ENCODE measurements around the gene ANKK1. TPM values are rescaled to one million over a fixed set of nuclear protein-coding genes. Genes with fewer than 3 reads are reported as not detected.

The ANKK1 gene
- polyA plus RNA-seq, 3 donors: 0.07 to 0.09 TPM; not detected in 1

GRCh38 chr11:113401718-113402117 is 14.1 kb downstream of the ANKK1 start:
- WGBS (ENCODE audit: insufficient coverage): 0% methylated on average over 2 of the region's 2 CpGs
- no peak for TF ChIP-seq CTCF (IDR thresholded peaks at IDR 0.05)
- H3K27ac ChIP-seq (ENCODE audit: low read depth in 1 of 2, low read length in 2 of 2): no peak overlapping the region
- no peaks in the 10 kb centered on the region for H3K27me3 ChIP-seq (ENCODE audit: control insufficient read depth in 2 of 2, insufficient read depth in 2 of 2, low read length in 2 of 2)
- no peak overlapping the region for H2AFZ ChIP-seq (ENCODE audit: insufficient read depth, low read depth, low read length, poor library complexity, severe bottlenecking)
- Mint-ChIP-seq H3K4me1 (no peaks in the 10 kb centered on the region), H3K36me3 (no peaks in the 10 kb centered on the region), H3K4me3 (no peak overlapping the region), H3K27me3 (ENCODE audit: low read depth in 3 of 3) (peaks cover 0 to 6% (median 5%) of the 10 kb centered on the region in 3 donors), H3K27ac (no peak overlapping the region), H3K9me3 (no peaks in the 10 kb centered on the region)
- no peak for DNase-seq
- H3K4me2 ChIP-seq (replicated peaks; ENCODE audit: extremely low read depth, low read length, poor library complexity, severe bottlenecking): no peak overlapping the region
- H3K9me3 ChIP-seq (replicated peaks in 1 of 2; ENCODE audit: control insufficient read depth in 1 of 2, insufficient read depth in 1 of 2, low read length in 2 of 2): no peaks in the 10 kb centered on the region
- H3K79me2 ChIP-seq (ENCODE audit: insufficient read depth, low read length): no peaks in the 10 kb centered on the region
- H4K20me1 ChIP-seq (ENCODE audit: insufficient read depth, low read length): no peaks in the 10 kb centered on the region
- H3K4me3 ChIP-seq (replicated peaks in 1 of 3; ENCODE audit: low read depth in 2 of 3, low read length in 3 of 3): no peak overlapping the region
- H3K4me1 ChIP-seq (ENCODE audit: control insufficient read depth in 1 of 2, insufficient read depth in 2 of 2, low read length in 2 of 2): no peaks in the 10 kb centered on the region
- H3K9ac ChIP-seq (ENCODE audit: insufficient read depth, low read length, poor library complexity, severe bottlenecking): no peak overlapping the region
- intact Hi-C loops (cut with micrococcal nuclease): no loop called here
- H3K36me3 ChIP-seq (replicated peaks in 1 of 2; ENCODE audit: control insufficient read depth in 1 of 2, insufficient read depth in 2 of 2, low read length in 2 of 2): no peaks in the 10 kb centered on the region

GRCh38 chr11:113404859-113405430 is 17.4 kb downstream of the ANKK1 start:
- Mint-ChIP-seq H3K27ac (no peak overlapping the region), H3K27me3 (ENCODE audit: low read depth in 3 of 3) (peaks cover 0 to 12% (median 6%) of the 10 kb centered on the region in 3 donors), H3K36me3 (no peaks in the 10 kb centered on the region), H3K9me3 (no peaks in the 10 kb centered on the region), H3K4me3 (no peak overlapping the region), H3K4me1 (no peaks in the 10 kb centered on the region)
- Histone ChIP-seq H3K9me3 (replicated peaks in 1 of 2; ENCODE audit: control insufficient read depth in 1 of 2, insufficient read depth in 1 of 2, low read length in 2 of 2) (no peaks in the 10 kb centered on the region), H3K4me3 (replicated peaks in 1 of 3; ENCODE audit: low read depth in 2 of 3, low read length in 3 of 3) (no peak overlapping the region), H3K4me1 (ENCODE audit: control insufficient read depth in 1 of 2, insufficient read depth in 2 of 2, low read length in 2 of 2) (no peaks in the 10 kb centered on the region), H2AFZ (ENCODE audit: insufficient read depth, low read depth, low read length, poor library complexity, severe bottlenecking) (no peak overlapping the region), H3K79me2 (ENCODE audit: insufficient read depth, low read length) (no peaks in the 10 kb centered on the region), H3K27ac (ENCODE audit: low read depth in 1 of 2, low read length in 2 of 2) (no peak overlapping the region), H3K9ac (ENCODE audit: insufficient read depth, low read length, poor library complexity, severe bottlenecking) (no peak overlapping the region), H3K4me2 (replicated peaks; ENCODE audit: extremely low read depth, low read length, poor library complexity, severe bottlenecking) (no peak overlapping the region), H3K36me3 (replicated peaks in 1 of 2; ENCODE audit: control insufficient read depth in 1 of 2, insufficient read depth in 2 of 2, low read length in 2 of 2) (no peaks in the 10 kb centered on the region), H3K27me3 (ENCODE audit: control insufficient read depth in 2 of 2, insufficient read depth in 2 of 2, low read length in 2 of 2) (no peaks in the 10 kb centered on the region), H4K20me1 (ENCODE audit: insufficient read depth, low read length) (no peaks in the 10 kb centered on the region)
- TF ChIP-seq CTCF (IDR thresholded peaks at IDR 0.05): no peak
- intact Hi-C loops (cut with micrococcal nuclease): no loop called here
- no peak for DNase-seq
- WGBS (ENCODE audit: insufficient coverage): 96% methylated on average over 6 of the region's 7 CpGs

All from CD14-positive monocyte (primary cell).